ENCODE results near the gene UBP1.
"Not testable (repeated sequence)": the region's sequence is repeated elsewhere in the genome, so short reads cannot be mapped to it uniquely, and the experiment has no call there.

The UBP1 gene

GRCh38 chr3:33425453-33425852, 14.8 kb downstream of the UBP1 start:
- DNase-seq (ENCODE audit: extremely low read depth, insufficient read length): no peak
- peaks cover 5% of the 10 kb centered on the region for H3K36me3 ChIP-seq (ENCODE audit: control insufficient read depth, insufficient read depth, low read length)
- no peak overlapping the region for H3K4me3 ChIP-seq (replicated peaks; ENCODE audit: low read depth, low read length)
- TF ChIP-seq, protein P1, sequence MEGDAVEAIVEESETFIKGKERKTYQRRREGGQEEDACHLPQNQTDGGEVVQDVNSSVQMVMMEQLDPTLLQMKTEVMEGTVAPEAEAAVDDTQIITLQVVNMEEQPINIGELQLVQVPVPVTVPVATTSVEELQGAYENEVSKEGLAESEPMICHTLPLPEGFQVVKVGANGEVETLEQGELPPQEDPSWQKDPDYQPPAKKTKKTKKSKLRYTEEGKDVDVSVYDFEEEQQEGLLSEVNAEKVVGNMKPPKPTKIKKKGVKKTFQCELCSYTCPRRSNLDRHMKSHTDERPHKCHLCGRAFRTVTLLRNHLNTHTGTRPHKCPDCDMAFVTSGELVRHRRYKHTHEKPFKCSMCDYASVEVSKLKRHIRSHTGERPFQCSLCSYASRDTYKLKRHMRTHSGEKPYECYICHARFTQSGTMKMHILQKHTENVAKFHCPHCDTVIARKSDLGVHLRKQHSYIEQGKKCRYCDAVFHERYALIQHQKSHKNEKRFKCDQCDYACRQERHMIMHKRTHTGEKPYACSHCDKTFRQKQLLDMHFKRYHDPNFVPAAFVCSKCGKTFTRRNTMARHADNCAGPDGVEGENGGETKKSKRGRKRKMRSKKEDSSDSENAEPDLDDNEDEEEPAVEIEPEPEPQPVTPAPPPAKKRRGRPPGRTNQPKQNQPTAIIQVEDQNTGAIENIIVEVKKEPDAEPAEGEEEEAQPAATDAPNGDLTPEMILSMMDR (IDR thresholded peaks at IDR 0.05; ENCODE audit: insufficient read depth, low read length, poor library complexity, severe bottlenecking): no peak
- no peaks in the 10 kb centered on the region for H3K27me3 ChIP-seq (replicated peaks; ENCODE audit: control insufficient read depth, insufficient read depth, low read length)

- Histone ChIP-seq H3K36me3 (ENCODE audit: control insufficient read depth, insufficient read depth, low read length) (peaks cover 5% of the 10 kb centered on the region), H3K4me3 (replicated peaks; ENCODE audit: low read depth, low read length) (no peak overlapping the region), H3K27me3 (replicated peaks; ENCODE audit: control insufficient read depth, insufficient read depth, low read length) (no peaks in the 10 kb centered on the region)
- DNase-seq (ENCODE audit: extremely low read depth, insufficient read length): no peak
- TF ChIP-seq, protein P1 (IDR thresholded peaks at IDR 0.05; ENCODE audit: insufficient read depth, low read length, poor library complexity, severe bottlenecking): no peak
Measured at GRCh38 chr3:33424606-33425452, 15.4 kb downstream of the UBP1 start.

- DNase-seq (ENCODE audit: extremely low read depth, insufficient read length): no peak
- Histone ChIP-seq H3K4me3 (replicated peaks; ENCODE audit: low read depth, low read length) (no peak overlapping the region), H3K27me3 (replicated peaks; ENCODE audit: control insufficient read depth, insufficient read depth, low read length) (no peaks in the 10 kb centered on the region), H3K36me3 (ENCODE audit: control insufficient read depth, insufficient read depth, low read length) (peaks cover 8% of the 10 kb centered on the region)
- TF ChIP-seq, protein P1 (IDR thresholded peaks at IDR 0.05; ENCODE audit: insufficient read depth, low read length, poor library complexity, severe bottlenecking): no peak
Measured at GRCh38 chr3:33420966-33421365, 19.2 kb downstream of the UBP1 start.

GRCh38 chr3:33419948-33420347, 20.3 kb downstream of the UBP1 start:
- DNase-seq (ENCODE audit: extremely low read depth, insufficient read length): no peak
- Histone ChIP-seq H3K36me3 (ENCODE audit: control insufficient read depth, insufficient read depth, low read length) (peaks cover 8% of the 10 kb centered on the region), H3K4me3 (replicated peaks; ENCODE audit: low read depth, low read length) (no peak overlapping the region), H3K27me3 (replicated peaks; ENCODE audit: control insufficient read depth, insufficient read depth, low read length) (no peaks in the 10 kb centered on the region)
- TF ChIP-seq, protein P1 (IDR thresholded peaks at IDR 0.05; ENCODE audit: insufficient read depth, low read length, poor library complexity, severe bottlenecking): no peak

- TF ChIP-seq, protein P1 (IDR thresholded peaks at IDR 0.05; ENCODE audit: insufficient read depth, low read length, poor library complexity, severe bottlenecking): no peak
- Histone ChIP-seq H3K27me3 (replicated peaks; ENCODE audit: control insufficient read depth, insufficient read depth, low read length) (no peaks in the 10 kb centered on the region), H3K36me3 (ENCODE audit: control insufficient read depth, insufficient read depth, low read length) (peaks cover 11% of the 10 kb centered on the region), H3K4me3 (replicated peaks; ENCODE audit: low read depth, low read length) (no peak overlapping the region)
- no peak for DNase-seq (ENCODE audit: extremely low read depth, insufficient read length)
Measured at GRCh38 chr3:33417066-33417673, 23.0 kb downstream of the UBP1 start.

DNA sequence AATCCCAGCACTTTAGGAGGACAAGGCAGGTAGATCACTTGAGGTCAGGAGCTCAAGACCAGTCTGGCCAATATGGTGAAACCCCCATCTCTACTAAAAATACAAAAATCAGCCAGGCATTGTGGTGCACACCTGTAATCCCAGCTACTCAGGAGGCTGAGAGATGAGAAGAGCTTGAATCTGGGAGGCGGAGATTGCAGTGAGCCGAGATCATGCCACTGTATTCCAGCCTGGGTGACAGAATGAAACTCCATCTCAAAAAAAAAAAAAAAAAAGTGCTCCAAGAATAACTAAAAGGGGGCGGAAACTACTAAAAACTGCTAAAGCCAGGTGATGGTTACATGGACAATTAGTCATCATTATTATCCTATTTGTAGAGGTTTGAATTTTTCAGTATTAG, 29.4 kb downstream of the UBP1 start:
- H3K27me3 ChIP-seq (replicated peaks; ENCODE audit: control insufficient read depth, insufficient read depth, low read length); H3K4me3 ChIP-seq (replicated peaks; ENCODE audit: low read depth, low read length); DNase-seq (ENCODE audit: extremely low read depth, insufficient read length): not testable (repeated sequence)
- peaks cover 15% of the 10 kb centered on the region for H3K36me3 ChIP-seq (ENCODE audit: control insufficient read depth, insufficient read depth, low read length)
